NB4 (cell line): Measurements from ENCODE around the gene ST8SIA2.

Experiments used
- CTCF ChIP-seq: IDR thresholded peaks from one replicate; pipeline ENCODE4 v1.5.1; 2012; ENCODE audit warnings: low read depth, low read length
- MAX ChIP-seq: IDR thresholded peaks from 2 replicates; pipeline ENCODE4 v1.6.1; 2011; ENCODE audit warnings: low read depth, low read length
- MYC ChIP-seq: IDR thresholded peaks from 2 replicates; pipeline ENCODE4 v1.6.1; 2011; ENCODE audit warnings: low read depth, low read length
- POLR2A ChIP-seq: IDR thresholded peaks from 2 replicates; pipeline ENCODE4 v1.6.1; 2011; ENCODE audit warnings: mild to moderate bottlenecking; ENCODE audit not compliant: insufficient read length; ENCODE audit errors: extremely low read depth

- TF ChIP-seq CTCF (no peak), POLR2A (no peak), MAX (no peak), MYC (no peak)
Measured at GRCh38 chr15:92415639-92416297, 22.1 kb downstream of the ST8SIA2 start.
